HAP-1 (cell line): ENCODE data around the gene PRKCE.

Experiments used
- DNase-seq, 2 experiments: peaks; one replicate each; pipeline ENCODE4 v3.0.0-alpha.2; 2016 to 2020; ENCODE audit warnings: low spot score in 2 of 2
- H3K27me3 ChIP-seq: fragments of 250-450 bp; sonication (Bioruptor Pico); 2 replicates; pipeline ENCODE4 v1.5.1; 2020; ENCODE audit warnings: low read depth, mild to moderate bottlenecking, moderate library complexity
- H3K36me3 ChIP-seq: fragments of 250-450 bp; sonication (Bioruptor Pico); replicated peaks from 2 replicates; pipeline ENCODE4 v1.5.1; 2020; ENCODE audit warnings: mild to moderate bottlenecking
- H3K4me1 ChIP-seq: fragments of 250-450 bp; sonication (Bioruptor Pico); 2 replicates; pipeline ENCODE4 v1.5.1; 2020; ENCODE audit warnings: mild to moderate bottlenecking
- H3K4me3 ChIP-seq: fragments of 250-450 bp; sonication (Bioruptor Pico); 2 replicates; pipeline ENCODE4 v1.5.1; 2020; ENCODE audit warnings: mild to moderate bottlenecking, moderate library complexity
- H3K9me3 ChIP-seq: fragments of 250-450 bp; sonication (Bioruptor Pico); 2 replicates; pipeline ENCODE4 v1.5.1; 2020; ENCODE audit warnings: mild to moderate bottlenecking, moderate library complexity
- in situ Hi-C: fragments of 300-500 bp; cut with MboI; formaldehyde crosslinking; loops from 3 replicates; pipeline ENCODE4 v1.14.3; 2020; ENCODE audit warnings: low sequenced_read_pairs, inconsistent platforms, mixed read lengths

PRKCE gene

GRCh38 chr2:45812011-45812500, 160.6 kb downstream of the PRKCE start:
- DNase-seq = no peak
- Histone ChIP-seq H3K4me1 (peaks cover 28% of the 10 kb centered on the region), H3K27me3 (no peaks in the 10 kb centered on the region), H3K4me3 (no peak overlapping the region), H3K36me3 (no peaks in the 10 kb centered on the region), H3K9me3 (no peaks in the 10 kb centered on the region)
- in situ Hi-C loops = no loop called here

- no peaks in the 10 kb centered on the region for H3K27me3 ChIP-seq
- in situ Hi-C loops = no loop called here
- H3K9me3 ChIP-seq = no peaks in the 10 kb centered on the region
- peaks cover 28% of the 10 kb centered on the region for H3K4me1 ChIP-seq
- H3K4me3 ChIP-seq = no peak overlapping the region
- H3K36me3 ChIP-seq = no peaks in the 10 kb centered on the region
- no peak for DNase-seq
Observed at GRCh38 chr2:45813003-45813941, 161.8 kb downstream of the PRKCE start.

- Histone ChIP-seq H3K4me1 (peaks cover 20% of the 10 kb centered on the region), H3K4me3 (no peak overlapping the region), H3K36me3 (no peaks in the 10 kb centered on the region), H3K9me3 (no peaks in the 10 kb centered on the region), H3K27me3 (no peaks in the 10 kb centered on the region)
- in situ Hi-C loops = no loop called here
- DNase-seq = no peak
Observed at GRCh38 chr2:45814488-45814887, 163.0 kb downstream of the PRKCE start.

GRCh38 chr2:45814951-45815621, 163.6 kb downstream of the PRKCE start:
- Histone ChIP-seq H3K9me3 (no peaks in the 10 kb centered on the region), H3K27me3 (no peaks in the 10 kb centered on the region), H3K4me1 (peaks cover 16% of the 10 kb centered on the region), H3K4me3 (no peak overlapping the region), H3K36me3 (no peaks in the 10 kb centered on the region)
- DNase-seq = peak; percentile 75 to 95
- in situ Hi-C loops = no loop called here

- peaks cover 16% of the 10 kb centered on the region for H3K4me1 ChIP-seq
- no peaks in the 10 kb centered on the region for H3K9me3 ChIP-seq
- in situ Hi-C loops = no loop called here
- no peak for DNase-seq
- no peak overlapping the region for H3K4me3 ChIP-seq
- no peaks in the 10 kb centered on the region for H3K36me3 ChIP-seq
- no peaks in the 10 kb centered on the region for H3K27me3 ChIP-seq
Observed at GRCh38 chr2:45816272-45816671, 164.8 kb downstream of the PRKCE start.

- peaks cover 16% of the 10 kb centered on the region for H3K4me1 ChIP-seq
- in situ Hi-C loops = no loop called here
- no peak for DNase-seq
- H3K4me3 ChIP-seq = no peak overlapping the region
- no peaks in the 10 kb centered on the region for H3K36me3 ChIP-seq
- no peaks in the 10 kb centered on the region for H3K27me3 ChIP-seq
- H3K9me3 ChIP-seq = no peaks in the 10 kb centered on the region
Observed at GRCh38 chr2:45818591-45818990, 167.1 kb downstream of the PRKCE start.

GRCh38 chr2:45820048-45820447, 168.6 kb downstream of the PRKCE start:
- H3K4me3 ChIP-seq = no peak overlapping the region
- in situ Hi-C loops = no loop called here
- peaks cover 8% of the 10 kb centered on the region for H3K4me1 ChIP-seq
- H3K27me3 ChIP-seq = no peaks in the 10 kb centered on the region
- no peaks in the 10 kb centered on the region for H3K36me3 ChIP-seq
- no peaks in the 10 kb centered on the region for H3K9me3 ChIP-seq
- no peak for DNase-seq

GRCh38 chr2:45821558-45822271, 170.2 kb downstream of the PRKCE start:
- no peak for DNase-seq
- in situ Hi-C loops = no loop called here
- no peak overlapping the region for H3K4me3 ChIP-seq

GRCh38 chr2:45822272-45822630, 170.8 kb downstream of the PRKCE start:
- in situ Hi-C loops = no loop called here
- no peaks in the 10 kb centered on the region for H3K4me1 ChIP-seq
- DNase-seq = no peak
- no peaks in the 10 kb centered on the region for H3K36me3 ChIP-seq
- H3K27me3 ChIP-seq = no peaks in the 10 kb centered on the region
- no peaks in the 10 kb centered on the region for H3K9me3 ChIP-seq
- H3K4me3 ChIP-seq = no peak overlapping the region

More at GRCh38 chr2:45821558-45822271, 170.2 kb downstream of the PRKCE start:
- Histone ChIP-seq H3K9me3 (no peaks in the 10 kb centered on the region), H3K36me3 (no peaks in the 10 kb centered on the region), H3K27me3 (no peaks in the 10 kb centered on the region), H3K4me1 (no peaks in the 10 kb centered on the region)

GRCh38 chr2:45823723-45824206, 172.3 kb downstream of the PRKCE start:
- Histone ChIP-seq H3K4me3 (no peak overlapping the region), H3K9me3 (no peaks in the 10 kb centered on the region), H3K36me3 (no peaks in the 10 kb centered on the region), H3K27me3 (no peaks in the 10 kb centered on the region), H3K4me1 (no peaks in the 10 kb centered on the region)
- no peak for DNase-seq
- in situ Hi-C loops = no loop called here

GRCh38 chr2:45825001-45825651, 173.7 kb downstream of the PRKCE start:
- no peaks in the 10 kb centered on the region for H3K27me3 ChIP-seq
- H3K4me1 ChIP-seq = no peaks in the 10 kb centered on the region
- in situ Hi-C loops = no loop called here
- no peak for DNase-seq
- H3K4me3 ChIP-seq = no peak overlapping the region
- no peaks in the 10 kb centered on the region for H3K9me3 ChIP-seq
- no peaks in the 10 kb centered on the region for H3K36me3 ChIP-seq

GRCh38 chr2:45826460-45826859, 175.0 kb downstream of the PRKCE start:
- Histone ChIP-seq H3K27me3 (no peaks in the 10 kb centered on the region), H3K4me1 (no peaks in the 10 kb centered on the region), H3K9me3 (0 out of 2 replicates have a peak, but pooled peaks cover 3% of the 10 kb centered on the region), H3K4me3 (no peak overlapping the region), H3K36me3 (no peaks in the 10 kb centered on the region)
- in situ Hi-C loops = no loop called here
- no peak for DNase-seq
